ENCODE measurements around the gene TCTN1.

DNA sequence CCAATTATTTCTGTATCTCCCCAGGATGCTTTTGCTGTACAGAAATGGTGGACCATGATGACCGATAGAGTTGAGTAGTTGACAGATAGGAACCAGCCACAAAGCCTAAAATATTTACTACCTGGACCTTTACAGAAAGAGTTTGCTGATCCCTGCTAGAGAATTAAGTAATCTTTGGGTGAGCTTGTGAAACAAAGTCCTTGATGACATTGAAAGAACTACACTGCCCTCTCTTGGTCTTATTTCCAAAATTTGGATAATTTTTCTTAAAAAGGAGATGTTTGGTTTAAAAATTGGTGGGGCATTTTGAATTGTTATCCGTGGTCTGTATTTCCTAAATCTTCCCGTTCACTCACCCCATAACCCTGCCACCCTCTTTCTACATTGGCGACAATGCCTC is 13.7 kb upstream of the TCTN1 start:
- TF ChIP-seq, protein P1, sequence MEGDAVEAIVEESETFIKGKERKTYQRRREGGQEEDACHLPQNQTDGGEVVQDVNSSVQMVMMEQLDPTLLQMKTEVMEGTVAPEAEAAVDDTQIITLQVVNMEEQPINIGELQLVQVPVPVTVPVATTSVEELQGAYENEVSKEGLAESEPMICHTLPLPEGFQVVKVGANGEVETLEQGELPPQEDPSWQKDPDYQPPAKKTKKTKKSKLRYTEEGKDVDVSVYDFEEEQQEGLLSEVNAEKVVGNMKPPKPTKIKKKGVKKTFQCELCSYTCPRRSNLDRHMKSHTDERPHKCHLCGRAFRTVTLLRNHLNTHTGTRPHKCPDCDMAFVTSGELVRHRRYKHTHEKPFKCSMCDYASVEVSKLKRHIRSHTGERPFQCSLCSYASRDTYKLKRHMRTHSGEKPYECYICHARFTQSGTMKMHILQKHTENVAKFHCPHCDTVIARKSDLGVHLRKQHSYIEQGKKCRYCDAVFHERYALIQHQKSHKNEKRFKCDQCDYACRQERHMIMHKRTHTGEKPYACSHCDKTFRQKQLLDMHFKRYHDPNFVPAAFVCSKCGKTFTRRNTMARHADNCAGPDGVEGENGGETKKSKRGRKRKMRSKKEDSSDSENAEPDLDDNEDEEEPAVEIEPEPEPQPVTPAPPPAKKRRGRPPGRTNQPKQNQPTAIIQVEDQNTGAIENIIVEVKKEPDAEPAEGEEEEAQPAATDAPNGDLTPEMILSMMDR (IDR thresholded peaks at IDR 0.05; ENCODE audit: insufficient read depth, low read length, poor library complexity, severe bottlenecking) = peak; percentile 25
- no peak for TF ChIP-seq EZH2phosphoT487 (conservative IDR thresholded peaks at IDR 0.05; ENCODE audit: low read length)
